Iris pigment epithelial cell (primary cell): ENCODE results near the gene TRIM44.
"Not testable (repeated sequence)": the region's sequence is repeated elsewhere in the genome, so short reads cannot be mapped to it uniquely, and the experiment has no call there.

ENCODE experiments used
- DNase-seq: peaks from one replicate; pipeline ENCODE4 v3.0.0-alpha.2; 2011; ENCODE audit warnings: low read depth

Gene TRIM44

DNA sequence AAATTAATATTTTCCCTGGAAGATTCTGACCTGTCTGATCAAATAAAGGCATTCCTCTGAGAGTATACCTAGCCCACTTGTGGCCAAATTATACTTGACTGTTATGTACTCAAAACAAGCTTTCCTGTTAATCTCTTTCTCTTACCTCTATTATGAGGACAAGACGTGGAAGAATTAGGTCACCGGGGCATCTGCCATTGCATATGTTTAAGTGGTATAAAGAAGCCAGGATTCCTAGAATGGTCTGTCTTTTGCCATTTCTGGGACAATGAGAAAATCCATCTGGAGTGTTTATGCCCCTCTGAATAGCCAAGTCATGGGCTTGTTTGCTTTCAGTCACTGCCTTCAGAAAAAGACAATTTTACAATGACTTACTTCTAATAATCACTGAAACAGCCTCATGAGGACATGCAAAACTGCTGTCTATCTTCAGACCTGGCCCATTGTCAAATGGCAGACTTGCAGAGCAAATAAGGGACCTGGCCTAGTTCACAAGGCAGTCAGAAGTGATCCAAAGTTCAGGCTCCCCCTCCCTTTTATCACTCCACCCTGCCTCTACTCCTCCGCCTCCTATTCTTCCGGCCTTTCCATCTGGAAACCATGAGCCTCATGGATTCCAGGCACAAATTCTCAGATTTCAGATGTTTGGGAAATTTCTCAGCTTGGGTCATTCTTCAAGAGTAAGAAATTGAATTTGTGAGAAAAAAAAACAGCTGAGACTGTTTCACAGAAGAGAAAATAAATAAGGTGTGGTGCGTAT lies 153.2 kb downstream of the TRIM44 start:
- peak; percentile 15 for DNase-seq

DNA sequence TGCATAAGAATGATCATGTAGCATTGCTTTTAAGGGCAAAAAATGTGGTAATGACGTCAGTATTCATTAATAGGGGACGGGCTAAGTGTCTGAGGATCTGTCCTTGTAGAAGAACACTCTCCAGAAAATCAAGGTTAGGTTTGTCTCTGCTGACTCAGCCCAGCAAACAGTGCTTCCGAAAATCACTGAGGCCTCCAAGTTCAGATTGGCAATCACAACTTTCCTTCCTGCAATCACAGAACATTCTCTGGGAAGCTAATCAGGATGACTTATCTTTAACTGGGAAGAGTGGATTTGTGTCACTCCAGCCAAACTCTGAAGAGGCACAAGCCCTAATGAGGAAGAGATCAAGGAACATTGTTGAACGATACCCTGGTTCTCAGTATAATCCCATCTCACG lies 158.0 kb downstream of the TRIM44 start:
- DNase-seq, result no peak

DNA sequence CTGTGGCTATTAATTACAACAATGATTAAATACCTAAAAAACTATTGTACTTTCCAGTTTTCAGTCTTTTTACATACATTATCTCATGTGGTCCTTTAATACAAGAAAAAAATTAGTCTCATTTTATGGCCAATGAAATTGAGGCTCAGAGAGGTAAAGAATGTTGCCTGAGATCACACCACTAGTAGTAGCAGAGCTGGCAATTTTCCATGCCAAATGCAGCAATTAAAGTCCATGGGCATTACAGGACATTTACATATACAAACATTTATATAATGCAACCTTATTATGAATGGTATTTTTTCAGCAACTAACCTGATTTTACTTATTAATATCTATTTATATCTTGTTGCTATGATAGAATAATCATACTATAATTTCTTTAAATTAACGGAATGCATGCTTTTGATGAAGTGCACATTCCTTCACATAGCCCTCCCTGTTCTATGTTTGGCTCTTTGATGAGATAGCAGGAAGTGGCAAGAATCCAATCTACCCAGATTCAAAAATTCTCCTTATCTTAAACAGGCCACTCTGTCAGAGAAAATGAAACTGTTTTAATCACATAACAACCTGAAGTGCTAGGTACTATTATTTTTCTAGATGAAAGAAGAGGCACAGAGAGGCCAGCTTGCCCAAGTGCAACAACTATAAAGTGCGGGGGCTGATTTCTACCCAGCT lies 160.4 kb downstream of the TRIM44 start:
- DNase-seq, result peak; percentile 24

DNA sequence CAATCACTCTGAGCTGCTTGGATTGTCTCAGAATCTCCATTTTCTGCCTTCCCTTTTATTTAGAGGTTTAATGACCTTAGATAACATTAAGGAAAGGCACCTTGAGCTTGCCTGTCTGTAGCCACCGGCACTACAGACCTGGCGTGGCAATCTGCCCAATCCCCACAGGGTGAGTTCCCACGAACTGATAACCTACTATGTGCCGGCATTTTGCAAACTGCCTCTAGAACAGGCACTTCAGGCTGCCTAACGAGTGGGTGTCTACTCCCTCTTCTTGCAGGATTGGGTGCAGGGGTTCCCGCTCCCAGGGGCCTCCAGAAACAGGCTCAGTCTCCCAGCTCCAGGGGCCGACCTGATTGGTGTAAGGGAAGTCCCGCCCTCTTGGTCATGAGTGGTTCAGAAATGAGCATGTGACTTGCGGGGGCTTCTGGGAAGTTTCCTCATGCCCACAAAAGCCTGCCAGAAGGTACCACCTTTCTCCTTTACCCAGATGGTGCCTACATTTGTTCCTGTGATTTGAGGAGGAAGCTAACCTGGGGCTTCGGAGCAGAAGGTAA lies 161.2 kb downstream of the TRIM44 start:
- DNase-seq, result no peak

DNA sequence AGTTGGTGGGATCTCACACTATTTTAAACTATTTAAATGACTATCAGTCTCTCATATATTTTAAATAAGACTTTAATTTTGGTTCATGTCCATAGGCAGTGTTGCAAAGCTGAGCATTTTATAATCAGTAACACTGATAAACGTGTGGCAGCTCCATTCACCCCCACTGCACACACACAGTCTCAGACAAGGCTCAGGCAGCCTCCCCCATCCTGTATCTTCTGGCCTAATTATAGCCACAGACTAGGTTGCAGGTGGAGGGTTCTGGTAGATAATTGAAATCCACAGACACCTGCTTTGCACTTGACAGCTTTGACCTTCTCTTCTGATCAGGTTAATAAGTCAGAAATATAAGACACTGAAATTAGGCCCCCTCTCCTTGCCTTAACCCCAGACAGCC lies 162.8 kb downstream of the TRIM44 start:
- no peak for DNase-seq

DNA sequence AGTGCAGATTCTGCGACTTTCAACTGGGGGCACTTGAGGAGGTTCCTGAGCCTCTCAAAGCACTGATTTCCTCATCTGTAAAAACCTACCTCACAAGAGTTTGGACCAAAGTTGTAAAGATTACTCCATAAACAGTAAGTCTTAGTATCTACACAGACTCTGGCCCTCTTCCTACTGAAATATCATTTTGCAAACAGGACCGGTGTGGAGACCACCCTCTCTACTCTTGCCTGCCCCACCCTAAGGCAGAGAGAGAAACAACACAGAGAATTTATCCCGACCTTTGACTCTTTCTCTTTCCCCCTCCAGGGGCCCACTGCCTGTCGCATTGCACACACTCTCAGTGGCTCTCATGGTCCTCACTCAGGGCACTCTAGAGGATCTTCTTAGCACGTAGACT lies 163.4 kb downstream of the TRIM44 start:
- no peak for DNase-seq

DNA sequence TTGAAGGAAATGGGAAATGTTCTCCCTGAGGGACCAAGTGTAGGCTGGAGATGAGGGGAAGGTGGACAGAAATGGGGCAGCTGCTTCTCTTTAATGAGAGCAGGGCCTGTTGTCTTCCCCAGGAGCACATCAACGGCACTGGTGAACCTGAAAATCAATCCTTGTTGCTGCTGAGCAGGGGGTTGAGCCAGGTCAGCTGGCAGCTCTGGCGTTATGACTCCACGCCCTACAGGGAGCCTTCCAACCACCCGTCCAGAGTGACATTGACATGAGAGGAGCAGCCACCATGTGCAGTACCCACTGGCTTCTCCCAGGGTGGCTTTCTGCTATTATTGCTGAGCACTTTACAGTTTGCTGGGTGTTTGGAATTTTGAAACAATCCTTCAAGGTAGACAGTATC lies 164.4 kb downstream of the TRIM44 start:
- no peak for DNase-seq

DNA sequence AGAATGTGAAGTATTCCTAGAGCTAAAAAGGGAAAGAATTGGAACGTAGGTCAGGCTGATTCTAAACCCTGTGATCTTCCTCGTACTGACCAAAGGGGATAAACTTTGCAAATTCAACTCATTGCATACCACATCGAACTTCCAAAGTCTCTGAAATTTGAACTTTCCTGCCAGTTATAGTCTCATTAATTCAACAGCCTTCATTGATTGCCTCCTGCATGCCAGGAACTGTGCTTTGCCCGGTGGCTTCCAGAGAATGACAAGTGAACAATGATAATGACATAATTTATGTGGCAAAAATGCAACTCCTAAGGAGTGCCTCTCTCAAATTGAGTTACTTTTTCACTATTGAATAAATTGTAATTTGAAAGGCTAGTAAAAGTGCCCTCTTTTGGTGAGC lies 173.6 kb downstream of the TRIM44 start:
- DNase-seq, result no peak

DNA sequence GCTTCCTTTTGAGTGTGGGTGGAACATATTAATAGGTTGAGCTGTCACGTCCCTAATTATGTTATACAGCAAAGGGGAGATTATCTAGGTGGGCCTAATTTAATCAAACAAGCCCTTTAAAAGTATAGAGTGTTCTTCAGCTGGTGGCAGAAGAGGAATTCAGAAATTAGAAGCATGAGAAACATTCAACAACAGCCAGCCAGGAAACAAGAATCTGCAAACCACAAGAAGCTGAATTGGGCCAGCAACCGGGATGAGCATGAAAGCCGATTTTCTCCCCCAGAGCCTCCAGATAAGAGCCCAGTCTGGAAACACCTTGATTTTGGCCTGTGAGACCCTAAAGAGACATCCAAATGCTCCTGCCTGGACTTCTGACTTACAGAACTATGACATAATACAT lies 175.5 kb downstream of the TRIM44 start:
- peak; percentile 11 for DNase-seq

DNA sequence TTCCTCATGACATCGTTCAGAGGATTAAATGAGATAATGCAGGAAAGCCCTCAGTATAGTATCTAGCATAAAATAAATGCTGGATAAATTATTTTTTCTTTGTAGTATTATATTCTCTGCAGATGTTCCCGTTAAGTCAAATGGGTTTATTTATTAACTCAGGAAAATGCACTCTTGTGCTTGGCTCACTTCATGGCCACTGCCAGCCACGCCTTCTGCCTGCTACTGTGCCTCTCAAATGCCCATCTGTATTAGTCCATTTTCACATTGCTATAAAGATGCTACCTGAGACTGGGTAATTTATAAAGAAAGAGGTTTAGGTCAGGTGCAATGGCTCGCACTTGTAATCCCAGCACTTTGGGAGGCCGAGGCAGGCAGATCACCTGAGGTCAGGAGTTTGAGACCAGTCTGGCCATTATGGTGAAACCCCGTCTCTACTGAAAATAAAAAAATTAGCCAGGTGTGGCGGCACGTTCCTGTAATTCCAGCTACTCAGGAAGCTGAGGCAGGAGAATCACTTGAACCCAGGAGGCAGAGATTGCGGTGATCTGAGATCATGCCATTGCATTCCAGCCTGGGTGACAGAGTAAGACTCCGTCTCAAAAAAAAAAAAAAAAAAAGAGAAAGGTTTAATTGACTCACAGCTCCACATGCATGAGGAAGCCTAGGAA lies 176.3 kb downstream of the TRIM44 start:
- not testable (repeated sequence) for DNase-seq

DNA sequence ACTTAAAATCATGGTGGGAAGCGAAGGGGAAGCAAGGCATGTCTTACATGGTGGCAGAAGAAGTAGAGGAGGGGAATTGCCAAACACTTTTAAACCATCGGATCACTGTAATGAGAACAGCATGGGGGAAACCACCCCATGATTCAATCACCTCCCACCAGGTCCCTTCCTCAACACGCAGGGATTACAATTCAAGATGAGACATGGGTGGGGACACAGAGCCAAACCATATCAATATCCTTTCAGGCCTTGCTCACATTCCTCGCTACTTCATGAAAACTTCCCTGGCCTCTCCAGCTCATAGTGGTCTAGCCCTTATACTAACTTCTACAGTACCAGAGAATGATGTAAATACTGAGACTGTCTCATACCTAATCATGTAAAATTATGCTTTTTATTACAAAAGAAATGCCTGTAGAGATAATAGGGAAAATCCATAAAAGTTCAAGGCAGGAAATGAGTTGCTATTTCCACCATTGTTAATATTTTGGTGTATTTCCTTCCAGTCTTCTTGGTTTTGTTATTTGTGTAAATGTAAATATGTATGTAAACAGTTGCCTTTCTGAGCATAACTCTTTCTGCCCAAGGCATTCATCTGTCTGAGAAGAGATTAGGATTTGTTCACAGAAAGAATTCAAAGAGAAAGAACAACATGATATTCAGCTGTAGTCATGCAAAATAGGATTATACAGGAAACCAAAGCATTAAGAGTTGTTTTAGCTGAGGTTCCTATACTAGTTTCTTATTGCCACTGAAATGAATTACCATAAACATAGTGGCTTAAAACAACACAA lies 177.0 kb downstream of the TRIM44 start:
- no peak for DNase-seq

DNA sequence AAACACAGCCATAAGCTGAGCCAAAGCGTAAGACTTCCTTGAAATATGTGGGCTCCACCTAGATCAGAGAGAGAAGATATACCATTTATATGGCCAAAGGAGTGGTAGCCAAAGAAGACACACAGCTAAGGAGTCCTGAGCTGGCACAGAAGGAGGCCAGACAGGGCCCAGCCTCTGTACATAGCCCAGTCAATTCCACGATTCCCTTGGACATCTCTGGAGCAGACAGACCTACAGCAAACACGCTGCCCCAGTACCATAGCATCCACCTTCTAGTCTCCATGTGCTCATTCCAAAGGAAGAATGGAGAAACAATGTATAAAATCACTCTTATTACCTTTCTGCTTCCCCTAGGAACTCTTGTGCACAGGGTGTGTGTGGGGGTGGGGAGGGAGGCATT lies 179.2 kb downstream of the TRIM44 start:
- no peak for DNase-seq

DNA sequence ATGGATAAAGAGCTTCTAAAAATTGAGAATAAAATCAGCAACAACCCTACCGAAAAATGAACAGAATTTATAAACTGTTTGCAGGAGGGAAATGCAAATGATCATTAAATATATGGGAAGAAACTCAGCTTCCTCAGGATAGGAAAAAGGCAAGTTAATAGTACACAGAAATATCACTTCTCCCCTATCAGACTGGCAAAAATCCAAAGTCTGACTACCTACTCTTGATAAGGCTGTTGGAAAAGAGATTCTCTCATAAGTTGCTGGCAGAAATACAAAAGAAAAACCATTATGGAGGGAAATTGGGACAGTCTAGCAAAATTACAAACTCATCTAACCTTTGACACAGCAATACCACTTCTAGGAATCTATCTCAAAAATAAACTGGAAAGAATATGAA lies 180.4 kb downstream of the TRIM44 start:
- no peak for DNase-seq

DNA sequence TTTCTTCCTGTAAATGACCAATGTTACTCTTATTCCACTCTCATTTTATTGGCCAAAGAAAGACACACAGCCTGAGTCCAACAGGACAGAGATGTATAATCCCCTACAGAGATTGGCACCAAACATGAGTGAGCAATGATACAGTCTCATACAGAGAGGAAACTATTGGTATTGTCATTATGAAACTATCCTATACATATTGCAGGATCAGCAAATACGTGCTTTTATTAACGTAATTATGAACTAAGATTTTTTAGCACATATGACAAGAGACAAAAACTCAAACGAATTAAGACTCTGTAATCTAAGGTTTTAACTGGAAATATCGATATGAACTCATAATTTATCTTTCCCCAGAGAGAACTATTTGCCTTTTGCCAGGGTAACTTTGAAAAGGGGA lies 182.0 kb downstream of the TRIM44 start:
- DNase-seq, result no peak

DNA sequence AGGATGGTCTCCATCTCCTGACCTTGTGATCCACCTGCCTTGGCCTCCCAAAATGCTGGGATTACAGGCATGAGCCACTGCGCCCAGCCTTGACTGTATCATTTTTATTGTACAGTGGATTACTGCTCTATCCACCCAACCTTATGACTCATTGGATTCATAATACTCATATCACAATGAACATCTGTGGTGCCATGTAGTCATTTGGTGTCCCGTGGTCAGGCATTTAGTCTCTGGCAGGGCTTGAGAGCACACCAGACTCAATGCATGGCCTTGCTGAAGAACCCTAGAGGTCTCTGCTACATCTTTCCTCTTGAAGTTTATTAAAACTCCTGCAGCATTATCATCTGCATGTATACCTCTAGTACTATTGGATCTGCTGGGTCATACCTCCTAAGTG lies 183.3 kb downstream of the TRIM44 start:
- no peak for DNase-seq

DNA sequence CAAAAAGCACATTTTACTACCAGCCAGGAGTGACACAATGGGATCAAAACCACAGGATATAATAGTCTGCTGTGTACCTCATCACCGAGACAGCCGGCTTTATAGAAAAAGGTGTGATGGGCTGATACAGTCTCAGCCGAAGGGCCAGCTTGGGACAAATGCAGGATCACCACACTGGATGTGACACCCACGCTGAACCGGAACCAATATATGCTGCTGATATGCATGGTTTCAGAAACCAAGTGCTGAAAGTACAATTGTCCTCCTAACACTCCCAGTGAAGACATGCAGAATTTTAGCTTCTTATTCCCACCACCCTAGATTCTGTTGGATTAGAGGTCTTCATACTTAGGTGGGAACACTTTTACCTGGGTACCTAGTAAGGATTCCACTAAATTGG lies 184.3 kb downstream of the TRIM44 start:
- no peak for DNase-seq

DNA sequence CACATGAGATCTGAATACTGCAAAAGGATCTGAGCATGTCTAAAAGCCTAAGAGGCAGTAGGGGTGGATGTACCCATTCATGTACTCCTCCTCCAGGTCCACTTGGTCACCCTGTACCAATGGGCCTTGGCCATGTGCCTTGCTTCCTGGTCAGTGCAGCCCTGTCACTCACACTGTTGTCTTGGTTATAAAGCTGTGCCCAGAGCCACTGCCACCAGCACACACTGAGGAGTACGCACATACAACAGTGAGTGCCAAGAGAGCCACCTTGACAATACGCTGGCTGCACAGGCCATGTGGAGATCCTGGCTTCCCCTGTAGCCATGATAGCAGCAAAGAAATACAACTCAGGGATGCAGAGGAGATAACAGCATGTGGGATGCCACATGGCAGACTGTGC lies 184.9 kb downstream of the TRIM44 start:
- no peak for DNase-seq

DNA sequence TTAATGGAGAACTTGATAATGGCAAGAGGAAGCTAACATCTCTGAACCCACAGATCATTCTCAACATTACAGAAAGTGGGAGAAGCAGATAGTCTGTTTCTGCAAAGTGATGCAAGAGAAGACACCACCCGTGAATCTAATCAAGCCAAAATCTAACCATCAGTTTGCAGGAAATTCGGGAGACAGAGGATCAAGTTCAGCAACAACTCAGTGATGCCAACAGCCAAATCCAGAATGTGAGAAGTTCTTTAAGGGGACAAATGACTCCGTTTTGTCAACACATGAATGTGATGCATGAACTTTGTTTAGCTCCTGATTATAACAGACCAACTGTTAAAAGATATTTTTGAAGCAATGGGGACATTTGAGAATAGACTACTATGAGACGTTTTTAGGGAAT lies 186.0 kb downstream of the TRIM44 start:
- no peak for DNase-seq

DNA sequence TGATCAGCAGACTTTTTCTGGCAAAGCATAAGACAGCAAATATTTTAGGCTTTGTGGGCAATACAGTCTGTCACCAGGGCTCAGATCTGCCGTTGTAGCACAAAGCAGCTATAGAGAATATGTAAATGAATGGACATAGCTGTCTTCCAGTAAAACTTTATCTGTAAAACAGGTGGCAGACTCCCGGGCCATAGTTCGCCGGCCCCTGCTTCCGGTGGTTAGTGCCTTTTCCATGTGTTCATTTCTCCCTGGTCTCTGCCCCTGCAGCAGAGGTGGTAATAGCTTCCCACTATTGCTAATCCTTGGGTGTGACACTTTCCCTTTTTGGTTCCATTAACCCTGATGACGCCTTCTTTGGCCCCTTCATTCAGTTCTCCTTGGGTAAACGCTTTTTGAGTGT lies 187.6 kb downstream of the TRIM44 start:
- DNase-seq, result no peak

DNA sequence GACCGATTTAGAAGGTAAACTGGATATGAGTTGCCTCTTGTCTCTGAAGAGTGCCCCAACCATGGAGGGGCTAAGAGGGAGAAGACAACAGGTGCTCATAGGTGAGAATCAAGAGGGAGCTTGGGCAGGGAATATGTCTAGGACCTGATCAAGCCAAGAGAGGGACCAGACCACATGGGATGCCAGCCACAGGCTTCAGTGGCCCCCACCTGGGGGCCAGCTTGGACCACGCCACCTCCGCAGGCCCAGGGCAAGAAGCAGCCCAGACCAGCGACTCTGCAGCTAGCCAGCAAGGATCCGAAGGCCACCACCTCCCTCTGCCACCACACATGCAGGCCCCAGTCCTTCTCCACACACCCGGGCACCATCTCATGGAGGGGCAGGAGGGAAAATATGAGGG lies 188.8 kb downstream of the TRIM44 start:
- no peak for DNase-seq

DNA sequence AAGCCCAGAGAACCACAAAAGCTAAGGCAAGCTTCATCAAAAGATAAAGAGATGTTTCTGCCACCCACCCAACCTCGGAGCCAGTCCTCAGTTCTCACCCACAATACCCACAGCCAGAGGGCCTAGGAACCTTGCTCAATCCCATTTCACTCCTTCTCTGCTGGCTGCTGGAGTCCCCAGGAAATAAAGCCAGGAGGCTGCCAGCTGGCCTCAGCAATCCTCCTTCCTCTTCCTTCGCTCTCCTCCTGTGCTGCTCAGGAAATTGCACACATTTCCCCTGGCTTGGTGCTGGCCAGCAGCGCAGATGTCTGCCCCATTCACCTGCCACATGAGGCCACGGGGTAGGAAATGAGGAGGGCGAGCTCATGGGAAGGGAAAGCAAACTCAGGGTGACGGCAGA lies 189.5 kb downstream of the TRIM44 start:
- DNase-seq, result peak; percentile 3

DNA sequence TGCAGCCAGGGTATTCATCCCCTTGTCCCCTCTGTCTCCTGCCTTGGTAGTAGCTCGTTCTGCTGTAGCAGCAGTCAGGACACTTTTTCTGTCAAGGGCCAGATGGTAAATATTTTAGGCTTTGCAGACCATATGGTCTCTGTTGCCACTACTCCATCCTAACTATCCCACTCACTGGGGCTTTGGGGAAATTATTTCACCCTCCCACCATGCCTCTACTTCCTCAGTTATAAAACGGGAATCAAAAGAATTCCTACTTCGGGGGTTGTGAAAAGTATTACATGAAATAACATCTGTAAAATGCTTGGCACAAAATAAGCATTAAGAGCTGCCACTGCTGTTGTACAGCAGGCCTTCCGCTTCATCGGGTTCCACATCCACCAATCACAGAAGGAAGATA lies 191.4 kb downstream of the TRIM44 start:
- DNase-seq, result no peak
